ENCODE results near the gene DXO. TPM values are rescaled to one million over a fixed set of nuclear protein-coding genes. Genes with fewer than 3 reads are reported as not detected.
"Not testable (repeated sequence)": the region's sequence is repeated elsewhere in the genome, so short reads cannot be mapped to it uniquely, and the experiment has no call there.

The DXO gene
- 1 to 10 TPM; 7.1 to 9.0 (median 8.9) TPM for total RNA-seq

GRCh38 chr6:31971993-31972708 lies at the start of gene DXO:
Gene DXO (minus strand): TSS chr6:31972138. CDS start chr6:31971675, 463 bp downstream.
- Mint-ChIP-seq H3K4me3 (peak within 1 kb of the TSS; percentile 96), H3K9me3 (no peaks in the 10 kb centered on the region), H3K36me3 (ENCODE audit: insufficient read depth) (peaks cover 27% of the 10 kb centered on the region), H3K4me1 (ENCODE audit: low read depth) (peaks cover 31% of the 10 kb centered on the region), H3K27me3 (ENCODE audit: low read depth) (no peaks in the 10 kb centered on the region)
- ATAC-seq = peak; percentile 96 to 97
- peak; percentile 97 for DNase-seq

- H3K4me1 Mint-ChIP-seq (ENCODE audit: low read depth); H3K27me3 Mint-ChIP-seq (ENCODE audit: low read depth); H3K9me3 Mint-ChIP-seq; H3K4me3 Mint-ChIP-seq; H3K36me3 Mint-ChIP-seq (ENCODE audit: insufficient read depth); DNase-seq; ATAC-seq: not testable (repeated sequence)
Observed at GRCh38 chr6:32014547-32014946, 42.6 kb upstream of the DXO start, which contains the start of gene C4B. Gene C4B (plus strand): TSS chr6:32014795. CDS start chr6:32014846, 51 bp downstream.

GRCh38 chr6:32013738-32014137 lies 41.8 kb upstream of the DXO start:
- not testable (repeated sequence) for DNase-seq; ATAC-seq; H3K27me3 Mint-ChIP-seq (ENCODE audit: low read depth); H3K9me3 Mint-ChIP-seq; H3K4me1 Mint-ChIP-seq (ENCODE audit: low read depth); H3K4me3 Mint-ChIP-seq; H3K36me3 Mint-ChIP-seq (ENCODE audit: insufficient read depth)

- not testable (repeated sequence) for H3K4me3 Mint-ChIP-seq; H3K9me3 Mint-ChIP-seq; DNase-seq; H3K27me3 Mint-ChIP-seq (ENCODE audit: low read depth); ATAC-seq; H3K36me3 Mint-ChIP-seq (ENCODE audit: insufficient read depth); H3K4me1 Mint-ChIP-seq (ENCODE audit: low read depth)
Observed at GRCh38 chr6:32012941-32013617, 41.1 kb upstream of the DXO start.

GRCh38 chr6:32010856-32011530 lies 39.1 kb upstream of the DXO start:
- not testable (repeated sequence) for H3K4me3 Mint-ChIP-seq; ATAC-seq; H3K36me3 Mint-ChIP-seq (ENCODE audit: insufficient read depth); H3K27me3 Mint-ChIP-seq (ENCODE audit: low read depth); H3K4me1 Mint-ChIP-seq (ENCODE audit: low read depth); H3K9me3 Mint-ChIP-seq; DNase-seq

- H3K4me1 Mint-ChIP-seq (ENCODE audit: low read depth); H3K4me3 Mint-ChIP-seq; H3K9me3 Mint-ChIP-seq; H3K27me3 Mint-ChIP-seq (ENCODE audit: low read depth); ATAC-seq; H3K36me3 Mint-ChIP-seq (ENCODE audit: insufficient read depth); DNase-seq: not testable (repeated sequence)
Observed at GRCh38 chr6:32009537-32009936, 37.6 kb upstream of the DXO start.

- not testable (repeated sequence) for H3K4me1 Mint-ChIP-seq (ENCODE audit: low read depth); H3K27me3 Mint-ChIP-seq (ENCODE audit: low read depth); H3K4me3 Mint-ChIP-seq; ATAC-seq; DNase-seq; H3K9me3 Mint-ChIP-seq; H3K36me3 Mint-ChIP-seq (ENCODE audit: insufficient read depth)
Observed at GRCh38 chr6:32008616-32009015, 36.7 kb upstream of the DXO start.

- not testable (repeated sequence) for H3K27me3 Mint-ChIP-seq (ENCODE audit: low read depth); DNase-seq; H3K4me1 Mint-ChIP-seq (ENCODE audit: low read depth); ATAC-seq; H3K9me3 Mint-ChIP-seq; H3K4me3 Mint-ChIP-seq; H3K36me3 Mint-ChIP-seq (ENCODE audit: insufficient read depth)
Observed at GRCh38 chr6:32008037-32008436, 36.1 kb upstream of the DXO start.

- not testable (repeated sequence) for H3K36me3 Mint-ChIP-seq (ENCODE audit: insufficient read depth); DNase-seq; H3K27me3 Mint-ChIP-seq (ENCODE audit: low read depth); H3K9me3 Mint-ChIP-seq; ATAC-seq; H3K4me1 Mint-ChIP-seq (ENCODE audit: low read depth); H3K4me3 Mint-ChIP-seq
Observed at GRCh38 chr6:32007086-32007485, 35.1 kb upstream of the DXO start.

GRCh38 chr6:32005991-32006529 lies 34.1 kb upstream of the DXO start:
- not testable (repeated sequence) for H3K9me3 Mint-ChIP-seq; H3K36me3 Mint-ChIP-seq (ENCODE audit: insufficient read depth); H3K27me3 Mint-ChIP-seq (ENCODE audit: low read depth); ATAC-seq; H3K4me1 Mint-ChIP-seq (ENCODE audit: low read depth); DNase-seq; H3K4me3 Mint-ChIP-seq

- not testable (repeated sequence) for H3K27me3 Mint-ChIP-seq (ENCODE audit: low read depth); H3K4me1 Mint-ChIP-seq (ENCODE audit: low read depth); H3K9me3 Mint-ChIP-seq; H3K4me3 Mint-ChIP-seq; H3K36me3 Mint-ChIP-seq (ENCODE audit: insufficient read depth); DNase-seq; ATAC-seq
Observed at GRCh38 chr6:32005538-32005880, 33.6 kb upstream of the DXO start.

- not testable (repeated sequence) for H3K9me3 Mint-ChIP-seq; H3K4me3 Mint-ChIP-seq; H3K36me3 Mint-ChIP-seq (ENCODE audit: insufficient read depth); H3K4me1 Mint-ChIP-seq (ENCODE audit: low read depth); DNase-seq; H3K27me3 Mint-ChIP-seq (ENCODE audit: low read depth)
- peak; percentile 63 to 72 for ATAC-seq
Observed at GRCh38 chr6:32004864-32005537, 33.1 kb upstream of the DXO start.

GRCh38 chr6:32004393-32004792 lies 32.5 kb upstream of the DXO start:
- not testable (repeated sequence) for ATAC-seq; H3K9me3 Mint-ChIP-seq; H3K36me3 Mint-ChIP-seq (ENCODE audit: insufficient read depth); H3K4me1 Mint-ChIP-seq (ENCODE audit: low read depth); H3K4me3 Mint-ChIP-seq; H3K27me3 Mint-ChIP-seq (ENCODE audit: low read depth); DNase-seq

GRCh38 chr6:32003301-32003700 lies 31.4 kb upstream of the DXO start:
- not testable (repeated sequence) for H3K4me1 Mint-ChIP-seq (ENCODE audit: low read depth); ATAC-seq

More at GRCh38 chr6:32003301-32003700, 31.4 kb upstream of the DXO start:
- H3K9me3 Mint-ChIP-seq; H3K36me3 Mint-ChIP-seq (ENCODE audit: insufficient read depth); H3K4me3 Mint-ChIP-seq; DNase-seq; H3K27me3 Mint-ChIP-seq (ENCODE audit: low read depth): not testable (repeated sequence)
